Astrocyte (in vitro differentiated cells and primary cell): Measurements from ENCODE around the gene S1PR3. TPM values are rescaled to one million over a fixed set of nuclear protein-coding genes. Genes with fewer than 3 reads are reported as not detected.

Experiments used
- DNase-seq: peaks from one replicate; pipeline ENCODE4 v3.0.0-alpha.2; 2010; ENCODE audit warnings: low read depth
- FAIRE-seq: peaks from 2 replicates; lab custom pipeline; 2011; peaks lifted over from hg19 to GRCh38; lab: Jason Lieb, UNC
- H2AFZ ChIP-seq: 2 replicates; pipeline ENCODE4 v1.6.0; 2012; ENCODE audit warnings: low read depth, low read length, inconsistent platforms
- H3K27ac ChIP-seq: 2 replicates; pipeline ENCODE4 v1.5.1; 2011; ENCODE audit warnings: low read depth, low read length, inconsistent platforms
- H3K27me3 ChIP-seq: 2 replicates; pipeline ENCODE4 v1.6.0; 2011; ENCODE audit warnings: low read length, inconsistent platforms; ENCODE audit not compliant: insufficient read depth
- H3K36me3 ChIP-seq: 2 replicates; pipeline ENCODE4 v1.5.1; 2011; ENCODE audit warnings: low read length, inconsistent platforms; ENCODE audit not compliant: insufficient read depth
- H3K4me1 ChIP-seq: 2 replicates; pipeline ENCODE4 v1.5.1; 2011; ENCODE audit warnings: low read length, inconsistent platforms; ENCODE audit not compliant: insufficient read depth
- H3K4me2 ChIP-seq: 2 replicates; pipeline ENCODE4 v1.6.0; 2012; ENCODE audit warnings: low read length, inconsistent platforms
- H3K4me3 ChIP-seq: 2 replicates; pipeline ENCODE4 v1.5.1; 2011; ENCODE audit warnings: low read depth, mild to moderate bottlenecking, low read length, inconsistent platforms; ENCODE audit not compliant: insufficient read depth
- H3K79me2 ChIP-seq: 2 replicates; pipeline ENCODE4 v1.6.0; 2012; ENCODE audit warnings: mild to moderate bottlenecking, low read length, inconsistent platforms; ENCODE audit not compliant: insufficient read depth
- H3K9ac ChIP-seq: 2 replicates; pipeline ENCODE4 v1.6.0; 2012; ENCODE audit warnings: mild to moderate bottlenecking, low read length, inconsistent platforms
- H3K9me3 ChIP-seq: 2 replicates; pipeline ENCODE4 v1.5.1; 2012; ENCODE audit warnings: low read depth, mild to moderate bottlenecking, low read length, inconsistent platforms; ENCODE audit not compliant: insufficient read depth
- H4K20me1 ChIP-seq: 2 replicates; pipeline ENCODE4 v1.6.0; 2012; ENCODE audit warnings: low read length, inconsistent platforms; ENCODE audit not compliant: insufficient read depth
- H3K27ac Mint-ChIP-seq: one replicate; pipeline ENCODE4 v1.8.0; 2021; ENCODE audit warnings: mild to moderate bottlenecking, mixed read lengths; ENCODE audit not compliant: unreplicated experiment
- H3K27me3 Mint-ChIP-seq: one replicate; pipeline ENCODE4 v1.8.0; 2021; ENCODE audit warnings: low read depth, mixed read lengths; ENCODE audit not compliant: unreplicated experiment
- H3K36me3 Mint-ChIP-seq: one replicate; pipeline ENCODE4 v1.8.0; 2021; ENCODE audit warnings: low read depth, mixed read lengths; ENCODE audit not compliant: unreplicated experiment
- H3K4me1 Mint-ChIP-seq: one replicate; pipeline ENCODE4 v1.8.0; 2021; ENCODE audit warnings: low read depth, mixed read lengths; ENCODE audit not compliant: unreplicated experiment
- H3K4me3 Mint-ChIP-seq: one replicate; pipeline ENCODE4 v1.8.0; 2021; ENCODE audit warnings: mild to moderate bottlenecking, moderate library complexity, mixed read lengths; ENCODE audit not compliant: unreplicated experiment
- H3K9me3 Mint-ChIP-seq: one replicate; pipeline ENCODE4 v1.8.0; 2021; ENCODE audit warnings: mild to moderate bottlenecking, mixed read lengths; ENCODE audit not compliant: unreplicated experiment
- CTCF ChIP-seq: IDR thresholded peaks from 2 replicates; pipeline ENCODE4 v1.5.1; 2011; ENCODE audit warnings: low read depth, mild to moderate bottlenecking, inconsistent platforms, low read length, moderate library complexity; ENCODE audit not compliant: insufficient read depth
- EZH2 ChIP-seq: IDR thresholded peaks from 2 replicates; pipeline ENCODE4 v1.6.1; 2012; ENCODE audit warnings: mild to moderate bottlenecking, low read length, inconsistent platforms; ENCODE audit not compliant: insufficient read depth
- total RNA-seq: library from RNA; stranded (reverse); gene quantifications from 2 replicates; pipeline ENCODE4 v1.2.1, GENCODE V29; 2021

S1PR3 gene
- total RNA-seq, 1 donor from 2014 or later, result 24.6 TPM

DNA sequence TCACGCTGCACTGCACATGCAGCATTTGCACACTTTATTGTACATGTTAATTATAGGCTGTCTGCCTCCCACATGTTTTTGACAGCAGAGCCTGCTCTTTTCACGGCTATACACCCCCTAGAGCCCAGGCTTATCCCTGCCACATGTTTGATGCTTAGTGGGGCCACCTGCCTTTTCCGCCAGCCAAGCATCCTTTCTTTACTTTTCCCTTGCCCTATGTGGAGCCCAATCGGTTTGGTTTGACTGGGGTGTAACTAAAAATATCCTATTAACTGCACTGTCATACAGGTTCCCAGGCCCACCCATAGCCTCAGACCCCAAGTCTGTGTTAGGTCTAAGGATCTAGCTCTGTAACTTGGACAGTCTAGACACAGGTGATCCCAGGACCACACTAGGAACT, 18.9 kb upstream of the S1PR3 start:
- FAIRE-seq, result no peak
- no peak overlapping the region for H3K4me3 ChIP-seq
- H3K27me3 ChIP-seq, result peaks cover 2% of the 10 kb centered on the region
- H3K79me2 ChIP-seq, result no peaks in the 10 kb centered on the region
- no peaks in the 10 kb centered on the region for H3K9me3 Mint-ChIP-seq
- no peaks in the 10 kb centered on the region for H3K4me1 Mint-ChIP-seq
- H3K9me3 ChIP-seq, result no peaks in the 10 kb centered on the region
- no peaks in the 10 kb centered on the region for H3K36me3 ChIP-seq
- no peak overlapping the region for H3K27ac ChIP-seq
- H4K20me1 ChIP-seq, result no peaks in the 10 kb centered on the region
- H3K4me1 ChIP-seq, result peaks cover 8% of the 10 kb centered on the region
- TF ChIP-seq CTCF, result no peak
- TF ChIP-seq EZH2, result no peak
- H3K27ac Mint-ChIP-seq, result no peak overlapping the region
- peaks cover 30% of the 10 kb centered on the region for H3K27me3 Mint-ChIP-seq
- H3K36me3 Mint-ChIP-seq, result no peaks in the 10 kb centered on the region
- no peak for DNase-seq
- no peak overlapping the region for H3K4me2 ChIP-seq
- H2AFZ ChIP-seq, result no peak overlapping the region
- H3K4me3 Mint-ChIP-seq, result no peak overlapping the region
- H3K9ac ChIP-seq, result no peak overlapping the region

DNA sequence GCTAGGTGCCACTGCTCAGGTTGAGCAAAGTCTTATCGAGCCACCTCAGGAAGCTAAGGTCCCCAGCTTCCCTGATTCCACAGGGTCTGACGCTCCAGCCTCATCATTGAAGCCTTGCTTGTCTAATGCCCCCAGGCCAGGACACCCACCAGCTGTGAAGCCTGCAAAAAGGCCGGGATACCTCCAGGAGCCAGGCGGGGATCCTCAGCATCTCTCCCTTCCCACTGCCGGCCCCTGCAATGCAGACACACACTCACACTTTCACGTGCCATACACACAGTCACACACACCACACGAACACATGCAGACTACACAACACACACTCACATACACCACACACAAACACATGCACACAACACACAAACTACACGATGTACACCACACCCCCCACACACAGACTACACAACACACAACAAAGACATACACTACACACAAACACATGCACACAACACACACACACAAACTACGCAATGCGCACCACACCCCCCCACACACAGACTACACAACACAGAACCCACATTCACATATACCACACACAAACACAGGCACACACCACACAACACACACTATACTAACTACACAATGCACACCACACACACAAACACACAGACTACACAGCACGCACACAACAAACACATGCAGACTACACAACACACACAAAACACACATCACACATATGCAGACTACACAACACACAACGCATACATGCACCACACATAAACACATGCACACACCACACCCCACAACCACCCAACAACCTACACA, 17.8 kb upstream of the S1PR3 start:
- no peak overlapping the region for H3K4me3 Mint-ChIP-seq
- Histone ChIP-seq H3K27ac (no peak overlapping the region), H3K4me2 (no peak overlapping the region), H3K4me3 (no peak overlapping the region), H3K4me1 (peaks cover 8% of the 10 kb centered on the region), H3K9ac (no peak overlapping the region), H2AFZ (no peak overlapping the region), H3K79me2 (no peaks in the 10 kb centered on the region), H3K36me3 (no peaks in the 10 kb centered on the region), H4K20me1 (no peaks in the 10 kb centered on the region), H3K9me3 (no peaks in the 10 kb centered on the region), H3K27me3 (peaks cover 2% of the 10 kb centered on the region)
- H3K27me3 Mint-ChIP-seq, result peaks cover 26% of the 10 kb centered on the region
- H3K4me1 Mint-ChIP-seq, result no peaks in the 10 kb centered on the region
- H3K27ac Mint-ChIP-seq, result no peak overlapping the region
- H3K36me3 Mint-ChIP-seq, result no peaks in the 10 kb centered on the region
- DNase-seq (no peak), FAIRE-seq (no peak)
- no peaks in the 10 kb centered on the region for H3K9me3 Mint-ChIP-seq
- no peak for TF ChIP-seq EZH2
- TF ChIP-seq CTCF, result no peak

DNA sequence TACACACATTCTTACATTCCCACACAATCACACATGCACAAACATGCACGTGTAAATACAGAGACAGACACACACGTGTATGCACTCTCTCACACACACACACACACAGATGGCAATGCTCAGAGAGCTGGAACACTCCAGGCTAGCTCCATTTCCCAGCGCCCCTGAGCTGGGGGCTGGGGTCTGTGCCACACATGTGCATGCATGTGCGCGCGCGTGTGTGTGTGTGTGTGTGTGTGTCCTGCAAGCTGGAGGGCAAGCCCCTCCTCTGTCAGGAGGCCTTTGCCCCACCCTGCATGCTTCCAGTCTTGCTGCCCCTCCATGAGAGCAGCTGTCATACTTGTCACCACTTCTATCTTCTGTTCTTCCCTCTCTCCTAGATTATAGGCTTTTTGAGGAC, 16.6 kb upstream of the S1PR3 start:
- Histone ChIP-seq H3K27me3 (no peaks in the 10 kb centered on the region), H3K27ac (no peak overlapping the region), H3K4me1 (peaks cover 8% of the 10 kb centered on the region), H3K4me3 (no peak overlapping the region), H4K20me1 (no peaks in the 10 kb centered on the region), H3K9ac (no peak overlapping the region), H3K4me2 (no peak overlapping the region), H3K36me3 (no peaks in the 10 kb centered on the region), H3K9me3 (no peaks in the 10 kb centered on the region), H2AFZ (no peak overlapping the region), H3K79me2 (no peaks in the 10 kb centered on the region)
- H3K36me3 Mint-ChIP-seq, result no peaks in the 10 kb centered on the region
- no peak overlapping the region for H3K27ac Mint-ChIP-seq
- no peaks in the 10 kb centered on the region for H3K9me3 Mint-ChIP-seq
- no peak overlapping the region for H3K4me3 Mint-ChIP-seq
- no peaks in the 10 kb centered on the region for H3K4me1 Mint-ChIP-seq
- no peak for TF ChIP-seq CTCF
- no peak for TF ChIP-seq EZH2
- no peak for DNase-seq
- no peak for FAIRE-seq
- peaks cover 15% of the 10 kb centered on the region for H3K27me3 Mint-ChIP-seq
